NCI-H82 treated with DMSO at 0.1 percent for 48 hours (cell line): Measurements from ENCODE around the gene LRRC56.
A peak's percentile ranks its signal among the peaks of the same experiment; 100 is the strongest.

Source experiments
- DNase-seq: peaks from one replicate; lab custom pipeline; 2025; ENCODE audit not compliant: unreplicated experiment; lab: John Stamatoyannopoulos, UW

Gene LRRC56

GRCh38 chr11:557328-558132, 20.2 kb downstream of the LRRC56 start:
- no peak for DNase-seq

DNA sequence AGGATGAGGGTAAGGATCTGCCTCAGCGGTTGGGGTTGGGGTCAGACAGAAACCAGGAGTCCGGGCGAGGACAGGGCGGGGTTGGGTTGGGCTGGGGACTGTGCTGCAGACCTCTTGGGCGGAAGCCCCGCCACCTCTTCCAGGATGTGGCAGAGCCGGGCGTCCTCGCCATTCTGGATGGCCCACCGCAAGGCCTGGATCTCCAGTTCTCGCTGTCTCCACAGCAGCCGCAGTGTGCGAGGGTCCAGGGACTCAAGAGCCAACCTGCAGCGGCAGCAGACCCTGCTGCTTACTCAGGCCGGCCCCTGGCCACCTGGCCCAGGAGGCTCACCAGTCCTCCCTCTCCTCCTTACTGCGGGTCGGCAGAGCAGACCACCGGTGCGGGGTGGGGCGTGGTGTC, 21.2 kb downstream of the LRRC56 start:
- DNase-seq: no peak

GRCh38 chr11:559020-559620, 21.8 kb downstream of the LRRC56 start:
- no peak for DNase-seq

- DNase-seq: no peak
Measured at GRCh38 chr11:559712-560304, 22.5 kb downstream of the LRRC56 start.

DNA sequence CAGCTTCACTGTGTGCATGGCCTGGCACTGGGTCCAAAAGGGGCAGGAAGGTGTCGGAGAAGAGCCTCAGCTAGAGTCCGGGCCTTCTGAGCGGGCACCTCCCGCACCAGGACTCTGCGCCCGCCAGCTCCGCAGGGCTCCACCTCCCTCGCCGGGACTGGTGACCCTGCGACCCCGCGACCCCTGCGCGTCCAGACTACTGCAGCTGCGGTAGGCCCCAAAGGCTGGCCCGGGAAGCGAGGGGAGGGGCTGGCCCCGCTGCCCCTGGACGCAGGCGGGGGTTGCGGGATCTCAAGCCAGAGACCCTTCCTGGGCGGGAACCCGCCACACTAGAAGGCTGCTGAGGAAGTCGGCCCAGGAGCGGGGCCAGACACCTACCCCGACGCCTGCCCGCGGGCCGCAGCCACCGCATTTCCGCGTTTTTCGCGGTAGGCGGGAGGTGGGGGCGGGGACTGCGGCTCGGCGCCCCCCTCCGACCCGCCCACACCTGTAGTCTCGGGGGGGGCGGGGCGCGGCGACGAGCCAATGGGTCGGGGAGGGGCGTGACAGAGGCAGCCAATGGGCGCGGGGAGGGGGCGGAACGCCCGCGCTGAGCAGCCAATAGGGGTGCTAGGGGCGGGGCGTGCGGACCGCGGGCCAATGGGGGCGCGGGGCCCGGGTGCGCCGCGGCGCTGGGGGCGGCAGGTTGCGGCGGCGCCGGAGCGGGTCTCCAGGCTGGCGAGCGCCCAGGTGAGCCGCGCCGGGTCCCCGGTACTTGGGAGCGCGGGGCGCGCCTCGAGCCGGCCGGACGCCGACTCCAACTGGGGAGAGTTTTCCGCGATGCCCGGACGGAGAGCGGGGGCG, 23.2 kb downstream of the LRRC56 start, which contains the start of the genes LMNTD2 and RASSF7:
Gene LMNTD2 (minus strand): TSS at position 434 of the 843 bp plus-strand sequence. CDS start 22 bp downstream, at position 412.
Gene RASSF7 (plus strand): TSS at position 666 of the 843 bp plus-strand sequence. CDS start 799 bp downstream, outside the sequence.
- peak; percentile 50 for DNase-seq

DNA sequence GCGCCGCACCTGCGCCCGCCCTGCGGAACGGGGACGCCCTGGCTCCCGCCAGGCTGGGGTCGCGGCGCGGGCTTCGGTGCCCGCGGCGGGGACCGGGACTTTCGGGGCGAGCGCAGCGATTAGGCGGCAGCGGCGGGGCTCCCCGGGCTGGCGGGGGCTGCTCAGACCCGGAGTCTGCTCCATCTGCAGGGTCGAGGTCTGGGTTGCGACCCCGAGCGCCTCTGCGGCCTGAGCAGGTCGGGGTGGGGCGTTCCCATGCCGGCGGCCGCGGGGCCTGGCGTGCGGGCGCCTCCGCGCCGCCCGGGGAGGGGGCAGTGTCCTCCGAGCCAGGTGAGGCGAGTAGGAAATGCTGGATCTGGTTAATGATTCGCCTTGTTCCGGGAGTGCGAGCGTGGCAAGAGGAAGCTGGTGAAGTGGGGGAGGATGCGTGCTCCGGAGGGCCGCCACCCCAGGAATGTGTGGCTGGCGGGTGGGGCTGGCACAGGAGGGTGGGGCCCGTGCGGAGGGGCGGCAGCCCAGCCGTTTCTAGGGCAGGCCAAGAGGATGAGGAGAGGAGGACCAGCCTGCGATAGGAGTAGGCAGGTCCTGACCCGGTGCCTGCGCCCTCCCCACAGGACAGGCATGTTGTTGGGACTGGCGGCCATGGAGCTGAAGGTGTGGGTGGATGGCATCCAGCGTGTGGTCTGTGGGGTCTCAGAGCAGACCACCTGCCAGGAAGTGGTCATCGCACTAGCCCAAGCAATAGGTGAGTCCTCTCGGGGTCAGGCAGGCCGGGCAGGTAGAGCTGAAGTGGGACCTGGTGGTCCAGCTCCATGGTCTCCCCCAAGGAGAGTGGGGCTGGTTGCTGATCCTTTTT, 24.0 kb downstream of the LRRC56 start:
- no peak for DNase-seq

GRCh38 chr11:562046-562645, 24.8 kb downstream of the LRRC56 start:
- DNase-seq: no peak

GRCh38 chr11:563066-563811, 25.9 kb downstream of the LRRC56 start:
- no peak for DNase-seq

DNA sequence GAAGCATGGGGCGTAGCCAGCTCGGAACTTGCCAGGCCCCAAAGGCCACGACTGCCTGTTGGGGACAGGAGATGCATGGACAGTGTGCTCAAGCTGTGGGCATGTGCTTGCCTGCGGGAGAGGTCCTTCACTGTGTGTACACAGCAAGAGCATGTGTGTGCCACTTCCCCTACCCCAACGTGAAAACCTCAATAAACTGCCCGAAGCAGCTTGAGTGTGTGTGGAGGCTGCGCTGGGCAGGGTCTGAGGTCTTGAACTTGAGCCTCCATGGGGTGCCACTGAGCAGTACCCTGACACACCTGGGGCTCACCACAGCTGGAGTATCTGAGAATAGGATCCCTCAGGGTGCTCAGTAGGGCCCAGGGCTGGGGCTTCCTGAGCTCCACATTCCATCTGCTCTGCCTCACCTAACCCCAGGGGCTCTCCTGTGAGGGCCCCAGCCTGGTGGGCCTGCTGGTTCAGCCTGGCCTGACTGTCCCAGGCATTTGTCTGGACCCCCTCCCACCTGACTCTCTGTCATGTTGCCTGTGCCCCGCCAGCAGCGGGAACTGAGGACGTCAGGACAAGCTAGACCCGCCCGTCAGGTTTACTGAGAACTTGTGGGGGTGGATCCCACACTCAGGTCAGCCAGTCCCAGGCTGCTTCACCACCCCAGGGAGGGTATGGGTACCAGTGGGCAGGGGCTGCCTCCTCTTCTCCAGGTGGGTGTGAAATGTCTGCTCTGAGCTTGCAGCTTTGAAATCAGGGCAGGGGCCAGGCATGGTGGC, 26.7 kb downstream of the LRRC56 start:
- no peak for DNase-seq

DNA sequence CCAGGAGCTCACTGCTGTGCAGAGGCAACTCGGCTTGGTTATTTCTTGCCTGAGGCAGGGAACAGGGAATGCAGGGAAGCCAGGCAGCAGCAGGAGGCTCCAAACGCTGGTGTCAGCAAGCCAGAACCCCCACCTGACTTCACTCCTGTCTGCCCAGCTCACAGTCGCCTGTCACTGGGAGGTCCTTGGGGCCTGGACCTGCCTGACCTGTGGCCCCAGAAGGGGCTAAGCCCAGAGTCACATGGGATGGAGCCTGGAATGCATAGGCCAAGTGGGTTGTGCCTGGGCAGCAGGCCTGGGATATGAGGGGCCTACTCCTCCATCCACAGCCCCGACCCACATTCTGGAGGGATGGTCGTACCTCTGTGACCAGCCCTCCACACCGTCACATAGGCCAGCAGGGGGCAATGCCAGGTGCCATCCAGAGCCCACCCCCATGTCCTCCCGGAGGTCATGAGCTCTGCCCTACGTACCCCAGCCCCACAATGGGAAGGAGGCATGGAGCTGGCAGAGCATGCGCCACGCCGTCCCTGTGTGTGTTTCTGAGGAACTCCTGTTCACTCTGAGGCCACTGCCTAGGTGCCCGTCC, 28.7 kb downstream of the LRRC56 start:
- DNase-seq: no peak

DNA sequence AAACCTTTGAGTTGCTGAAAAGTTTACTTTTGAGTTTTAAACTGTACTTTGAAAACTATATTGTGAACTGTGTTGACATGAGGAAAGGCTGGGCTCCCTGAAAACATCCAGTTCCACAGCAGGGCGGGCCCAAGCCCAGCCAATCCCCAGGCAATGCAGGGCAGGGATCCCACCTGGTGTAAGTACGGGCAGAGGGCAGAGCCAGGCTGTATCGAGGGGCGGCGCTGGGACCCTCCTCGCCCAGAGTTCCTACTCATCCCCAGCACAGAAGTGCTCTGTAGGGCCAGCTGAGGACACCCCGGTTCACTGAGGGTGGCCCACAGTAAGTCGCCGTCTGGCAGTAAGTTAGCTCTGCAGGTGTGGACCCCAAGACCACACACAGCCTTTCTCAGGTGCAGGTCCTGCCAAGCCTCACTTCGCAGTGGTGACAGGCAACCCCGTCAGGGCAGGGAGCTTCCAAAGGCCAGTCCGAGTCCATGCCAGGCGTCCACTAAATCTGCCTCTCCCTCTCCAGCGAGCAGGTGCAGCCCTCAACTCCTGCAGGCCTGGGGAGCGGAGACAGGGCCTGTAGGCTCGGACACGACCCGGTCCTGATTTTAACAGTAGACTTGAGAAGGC, 29.8 kb downstream of the LRRC56 start:
- DNase-seq: no peak

DNA sequence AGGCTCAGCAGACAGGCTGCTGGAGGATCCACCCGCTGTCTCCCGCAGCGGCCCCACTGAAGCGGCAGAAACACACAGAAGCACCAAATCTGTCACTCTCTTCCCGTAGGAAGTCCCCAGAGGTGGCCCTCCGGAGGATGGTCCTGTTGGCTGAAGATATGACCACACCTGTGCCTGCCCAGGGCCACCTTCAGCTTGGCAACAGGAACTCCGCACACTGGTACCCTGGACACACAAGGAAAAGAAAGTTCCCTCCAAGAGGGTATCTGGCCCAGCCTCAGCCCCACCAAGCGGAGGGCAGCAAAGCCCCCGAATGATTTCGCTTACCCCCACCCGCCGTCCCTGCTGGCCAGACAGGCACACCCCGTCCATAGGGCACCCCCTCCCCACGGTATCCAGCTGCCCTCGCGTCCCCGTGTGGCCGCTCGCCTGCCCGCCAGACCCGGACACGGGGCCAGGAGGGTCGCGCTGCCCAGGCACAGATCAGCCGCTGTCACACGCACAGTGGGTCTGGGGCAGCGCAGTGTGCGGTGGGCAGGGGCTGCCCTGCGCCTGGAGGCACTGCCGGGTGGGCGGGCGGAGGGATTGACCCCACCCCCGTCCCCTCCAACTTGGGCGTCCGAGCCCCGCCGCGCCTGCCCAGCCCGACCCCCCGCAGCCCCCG, 30.4 kb downstream of the LRRC56 start:
- no peak for DNase-seq

DNA sequence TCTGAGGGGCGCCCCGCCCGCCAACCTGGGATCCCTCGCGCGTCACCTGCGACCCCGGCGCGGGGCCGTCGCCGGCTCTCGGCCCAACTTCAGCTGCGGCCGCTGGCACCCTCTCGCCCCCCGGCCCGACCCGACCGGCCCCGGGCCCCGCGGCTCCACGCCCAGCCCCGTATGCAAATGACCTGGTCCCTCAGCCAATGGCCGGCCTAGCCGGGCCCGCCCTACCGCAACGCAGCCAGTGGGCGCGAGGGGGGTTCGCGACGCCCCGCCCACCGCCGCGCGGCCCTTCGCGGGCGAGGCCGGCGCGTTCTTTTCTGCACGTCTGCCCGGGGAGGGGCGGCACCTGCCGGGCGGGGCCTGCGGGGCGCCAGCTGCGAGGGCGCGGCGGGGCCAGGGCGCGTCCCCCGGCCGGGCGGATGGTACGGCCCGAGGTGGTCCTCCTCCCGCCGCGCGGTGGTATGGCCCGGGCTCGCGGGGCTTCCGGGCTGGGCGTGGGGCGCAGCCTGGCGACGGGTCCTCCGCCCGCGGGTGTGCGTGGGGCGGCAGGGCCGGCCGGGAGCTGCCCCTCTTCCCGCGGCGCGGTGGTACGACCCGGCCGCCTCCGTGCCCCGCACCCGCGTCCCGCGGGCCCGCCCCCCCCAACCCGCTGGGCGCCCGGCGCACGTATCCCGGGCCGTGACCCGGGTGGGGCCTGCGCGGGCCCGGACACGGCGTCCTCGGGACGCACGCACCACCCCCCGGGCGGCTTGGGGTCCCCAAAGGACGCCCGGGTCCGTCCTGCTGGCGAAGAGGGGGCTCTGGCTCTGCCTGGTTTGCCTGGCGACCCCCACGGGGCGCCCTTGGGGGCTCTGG, 31.2 kb downstream of the LRRC56 start:
- DNase-seq: peak; percentile 69

DNA sequence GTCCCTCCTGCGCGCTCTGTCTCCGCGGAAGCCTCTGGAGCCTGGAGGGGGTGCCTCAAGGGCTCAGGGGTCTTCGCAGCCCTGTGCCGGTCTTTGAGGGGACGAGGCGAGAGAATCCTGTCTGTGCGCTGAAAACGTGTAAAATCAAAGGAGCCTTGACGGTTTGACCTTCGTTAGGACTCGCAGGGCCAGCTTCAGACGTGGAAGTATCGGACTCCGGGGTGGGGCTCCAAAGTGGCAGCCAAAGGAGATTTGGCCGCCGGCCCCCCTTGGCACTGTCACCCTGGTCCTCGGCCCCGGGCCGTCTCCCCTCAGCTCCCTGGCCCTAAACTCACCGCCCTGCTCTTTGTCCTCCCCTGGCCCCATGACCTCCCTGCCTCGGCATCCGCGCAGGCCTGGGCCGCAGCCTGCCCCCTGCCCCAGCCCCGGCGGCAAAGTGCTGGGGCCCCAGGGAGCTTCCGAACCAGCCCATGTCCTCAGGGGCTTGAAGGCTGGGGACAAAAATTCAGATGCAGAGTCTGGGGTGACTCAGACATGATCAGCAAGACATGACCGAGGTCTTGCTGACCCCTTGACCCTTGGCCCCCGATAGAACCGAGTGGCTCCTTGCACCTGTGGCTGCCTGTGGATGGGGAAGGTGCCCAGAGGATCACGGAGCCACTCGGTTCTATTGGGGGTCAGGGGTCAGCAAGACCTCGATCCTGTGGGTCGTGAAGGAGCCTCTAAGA, 32.0 kb downstream of the LRRC56 start:
- DNase-seq: no peak

- no peak for DNase-seq
Measured at GRCh38 chr11:571802-572185, 34.5 kb downstream of the LRRC56 start.
